Endothelial cell of umbilical vein (primary cell): ENCODE results near the gene CAPN5. TPM values are rescaled to one million over a fixed set of nuclear protein-coding genes. Genes with fewer than 3 reads are reported as not detected.

Source experiments
- BruUV-seq: library from RNA; stranded (reverse); fragments of 400-500 nt; replicated peaks from 2 replicates; lab custom pipeline; 2021; lab: Mats Ljungman, UMichigan
- CTCF ChIA-PET: fragments of 300-600, 350-600 bp; sonication (Branson Sonifier 250); formaldehyde crosslinking; loops from one replicate; lab custom pipeline; 2021; ENCODE audit warnings: antibody characterized with exemption, inconsistent platforms; lab: Charles Lee
- POLR2A ChIA-PET: fragments of 300-600, 350-600 bp; sonication (Branson Sonifier 250); formaldehyde crosslinking; loops from one replicate; lab custom pipeline; 2021; ENCODE audit warnings: antibody characterized with exemption, inconsistent platforms; lab: Charles Lee
- DNase-seq: peaks from one replicate; pipeline ENCODE4 v3.0.0-alpha.2; 2011; ENCODE audit warnings: low read depth, low spot score
- FAIRE-seq: peaks from 2 replicates; lab custom pipeline; 2011; peaks lifted over from hg19 to GRCh38; lab: Jason Lieb, UNC
- H2AFZ ChIP-seq: 2 replicates; pipeline ENCODE4 v1.6.0; 2012; ENCODE audit warnings: low read depth, low read length, control low read depth, inconsistent platforms
- H3K27ac ChIP-seq: 2 replicates; pipeline ENCODE4 v1.5.1; 2011; ENCODE audit warnings: low read depth, mild to moderate bottlenecking, control low read depth, low read length, moderate library complexity; ENCODE audit not compliant: insufficient read depth
- H3K27me3 ChIP-seq, 2 experiments: 2 replicates each; pipeline versions ENCODE4 v1.6.0 to v1.6.1; 2011; ENCODE audit warnings: low read length in 2 of 2, mixed read lengths in 1 of 2; ENCODE audit not compliant: control insufficient read depth in 2 of 2, insufficient read depth in 2 of 2
- H3K36me3 ChIP-seq, 2 experiments: 2 replicates in 1 of 2; 3 replicates in 1 of 2; pipeline ENCODE4 v1.5.1; 2011; ENCODE audit warnings: low read length in 2 of 2, mild to moderate bottlenecking in 1 of 2, moderate library complexity in 1 of 2; ENCODE audit not compliant: control insufficient read depth in 2 of 2, insufficient read depth in 2 of 2; ENCODE audit errors: extremely low read depth in 1 of 2
- H3K4me1 ChIP-seq: 3 replicates; pipeline ENCODE4 v1.5.1; 2011; ENCODE audit warnings: mild to moderate bottlenecking, low read length; ENCODE audit not compliant: control insufficient read depth, insufficient read depth; ENCODE audit errors: extremely low read depth
- H3K4me2 ChIP-seq: 2 replicates; pipeline ENCODE4 v1.6.1; 2011; ENCODE audit warnings: low read length, control low read depth, mixed read lengths; ENCODE audit not compliant: insufficient read depth
- H3K4me3 ChIP-seq, 3 experiments: fragments of 200-600 bp in 1 of 3; sonication (generic), shearing (Covaris generic) in 1 of 3; replicated peaks in 1 of 3; 2 replicates each; pipeline ENCODE4 v1.5.1; 2011 to 2016; ENCODE audit warnings: control low read depth in 3 of 3, low read length in 3 of 3, mild to moderate bottlenecking in 2 of 3, inconsistent platforms in 1 of 3, low read depth in 1 of 3, moderate library complexity in 1 of 3; ENCODE audit not compliant: insufficient read depth in 1 of 3
- H3K79me2 ChIP-seq: 2 replicates; pipeline ENCODE4 v1.6.0; 2012; ENCODE audit warnings: low read length, inconsistent platforms; ENCODE audit not compliant: control insufficient read depth, insufficient read depth
- H3K9ac ChIP-seq: replicated peaks from 2 replicates; pipeline ENCODE3; 2011; ENCODE audit warnings: low read length, control low read depth; ENCODE audit not compliant: insufficient read depth; ENCODE audit errors: extremely low read depth
- H3K9me1 ChIP-seq: replicated peaks from 3 replicates; pipeline ENCODE4 v1.6.0; 2011; ENCODE audit warnings: mild to moderate bottlenecking, low read length; ENCODE audit not compliant: control insufficient read depth, insufficient read depth; ENCODE audit errors: extremely low read depth
- H3K9me3 ChIP-seq: replicated peaks from 2 replicates; pipeline ENCODE4 v1.5.1; 2012; ENCODE audit warnings: low read length, inconsistent platforms; ENCODE audit not compliant: control insufficient read depth, insufficient read depth
- H4K20me1 ChIP-seq: replicated peaks from 2 replicates; pipeline ENCODE3; 2011; ENCODE audit warnings: mild to moderate bottlenecking, low read length; ENCODE audit not compliant: control insufficient read depth, insufficient read depth; ENCODE audit errors: extremely low read depth
- EZH2 ChIP-seq: IDR thresholded peaks from 2 replicates; pipeline ENCODE4 v1.6.1; 2012; ENCODE audit warnings: borderline replicate concordance, low read depth, mild to moderate bottlenecking, moderate library complexity, low read length, inconsistent platforms; ENCODE audit not compliant: severe bottlenecking
- FOS ChIP-seq: IDR thresholded peaks from 2 replicates; pipeline ENCODE4 v1.6.1; 2011; ENCODE audit warnings: mild to moderate bottlenecking, low read length, moderate library complexity, borderline replicate concordance; ENCODE audit not compliant: insufficient read depth
- GATA2 ChIP-seq: IDR thresholded peaks from 2 replicates; pipeline ENCODE4 v1.7.0; 2011; ENCODE audit warnings: low read depth, mild to moderate bottlenecking, moderate library complexity, mixed read lengths, low read length; ENCODE audit not compliant: insufficient read length, insufficient read depth
- JUN ChIP-seq: IDR thresholded peaks from 2 replicates; pipeline ENCODE4 v1.6.1; 2011; ENCODE audit warnings: borderline replicate concordance, low read depth; ENCODE audit not compliant: insufficient read length, insufficient read depth
- MAX ChIP-seq: IDR thresholded peaks from 2 replicates; pipeline ENCODE4 v1.6.1; 2011; ENCODE audit not compliant: insufficient read depth, insufficient read length
- MYC ChIP-seq: IDR thresholded peaks from one replicate; pipeline ENCODE4 v1.6.1; 2011; ENCODE audit warnings: mild to moderate bottlenecking, low read depth, low read length
- POLR2A ChIP-seq: IDR thresholded peaks from 2 replicates; pipeline ENCODE4 v1.6.1; 2012; ENCODE audit warnings: low read depth, mild to moderate bottlenecking, control low read depth, low read length
- POLR2AphosphoS5 ChIP-seq: IDR thresholded peaks from 2 replicates; pipeline ENCODE4 v1.6.1; 2012; ENCODE audit warnings: low read depth, mild to moderate bottlenecking, control low read depth, low read length, moderate library complexity; ENCODE audit not compliant: insufficient read depth
- dilution Hi-C: fragments of 300-500 bp; cut with MboI; formaldehyde crosslinking; loops from one replicate; pipeline ENCODE4 v1.15.0; 2019; ENCODE audit warnings: low sequenced_read_pairs; ENCODE audit not compliant: extremely low pct_ligation_motif_present
- intact Hi-C: fragments of 100-400 bp; cut with micrococcal nuclease; formaldehyde crosslinking; loops from one replicate; pipeline ENCODE4 v1.10.0; 2022
- polyA plus RNA-seq, 4 experiments: library from polyadenylated mRNA; depleted of rRNA in 3 of 4; stranded (reverse) in 3 of 4; unstranded in 1 of 4; fragments of >200 nt; gene quantifications; 2 replicates each; pipeline versions ENCODE4 v1.2.1 to v1.2.3, GENCODE V29; 2011 to 2012; ENCODE audit warnings: missing spikeins in 1 of 4
- total RNA-seq: library from RNA; stranded (reverse); gene quantifications from 2 replicates; pipeline ENCODE4 v1.2.3, GENCODE V29; 2021
- TF ChIP-seq, protein P1 (sequence below), 2 donors: IDR thresholded peaks; 1 replicate in 1 of 2; 2 replicates in 1 of 2; pipeline ENCODE4 v1.5.1; 2011; ENCODE audit warnings: low read length in 2 of 2, mild to moderate bottlenecking in 2 of 2, moderate library complexity in 2 of 2, control low read depth in 1 of 2, inconsistent platforms in 1 of 2, low read depth in 1 of 2; ENCODE audit not compliant: insufficient read depth in 1 of 2; ENCODE audit errors: extremely low read depth in 1 of 2

Gene CAPN5
- total and polyA plus RNA-seq, 2 donors (not counting 3 experiments of a cell fraction or from before 2014, with no cell fraction given) = 15.0 to 17.0 TPM

GRCh38 chr11:77042111-77042726, 24.6 kb upstream of the CAPN5 start:
- H3K79me2 ChIP-seq = no peaks in the 10 kb centered on the region
- H3K9me1 ChIP-seq = no peaks in the 10 kb centered on the region
- no peak overlapping the region for H3K4me2 ChIP-seq
- dilution Hi-C loops (no loop called here), intact Hi-C loops (no loop called here)
- no peak overlapping the region for H3K9ac ChIP-seq
- H3K36me3 ChIP-seq = no peaks in the 10 kb centered on the region
- TF ChIP-seq MAX (no peak), POLR2A (no peak), JUN (no peak), FOS (no peak), MYC (no peak), EZH2 (no peak), GATA2 (no peak), POLR2AphosphoS5 (no peak)
- TF ChIP-seq, protein P1, sequence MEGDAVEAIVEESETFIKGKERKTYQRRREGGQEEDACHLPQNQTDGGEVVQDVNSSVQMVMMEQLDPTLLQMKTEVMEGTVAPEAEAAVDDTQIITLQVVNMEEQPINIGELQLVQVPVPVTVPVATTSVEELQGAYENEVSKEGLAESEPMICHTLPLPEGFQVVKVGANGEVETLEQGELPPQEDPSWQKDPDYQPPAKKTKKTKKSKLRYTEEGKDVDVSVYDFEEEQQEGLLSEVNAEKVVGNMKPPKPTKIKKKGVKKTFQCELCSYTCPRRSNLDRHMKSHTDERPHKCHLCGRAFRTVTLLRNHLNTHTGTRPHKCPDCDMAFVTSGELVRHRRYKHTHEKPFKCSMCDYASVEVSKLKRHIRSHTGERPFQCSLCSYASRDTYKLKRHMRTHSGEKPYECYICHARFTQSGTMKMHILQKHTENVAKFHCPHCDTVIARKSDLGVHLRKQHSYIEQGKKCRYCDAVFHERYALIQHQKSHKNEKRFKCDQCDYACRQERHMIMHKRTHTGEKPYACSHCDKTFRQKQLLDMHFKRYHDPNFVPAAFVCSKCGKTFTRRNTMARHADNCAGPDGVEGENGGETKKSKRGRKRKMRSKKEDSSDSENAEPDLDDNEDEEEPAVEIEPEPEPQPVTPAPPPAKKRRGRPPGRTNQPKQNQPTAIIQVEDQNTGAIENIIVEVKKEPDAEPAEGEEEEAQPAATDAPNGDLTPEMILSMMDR (IDR thresholded peaks at IDR 0.05; ENCODE audit: extremely low read depth in 1 of 2, insufficient read depth in 1 of 2, low read depth in 1 of 2, low read length in 2 of 2) = no peak
- H3K27me3 ChIP-seq = peaks cover 2 to 15% of the 10 kb centered on the region in 2 experiments
- H2AFZ ChIP-seq = no peak overlapping the region
- no peak overlapping the region for H3K4me3 ChIP-seq
- H3K27ac ChIP-seq = no peak overlapping the region
- POLR2A ChIA-PET = no interaction called here
- FAIRE-seq = no peak
- H3K9me3 ChIP-seq = no peaks in the 10 kb centered on the region
- BruUV-seq = no TSS peak
- peaks cover 7% of the 10 kb centered on the region for H3K4me1 ChIP-seq
- CTCF ChIA-PET = interaction anchor here (1.2 to 5.3 kb wide), 3 partner anchors 50 to 123 kb away, joined by 3 to 62 read pairs (median 13); no protein-coding TSS in a partner anchor
- no peaks in the 10 kb centered on the region for H4K20me1 ChIP-seq
- no peak for DNase-seq
